Measurements from ENCODE around the gene GRID2.

The GRID2 gene

GRCh38 chr4:93084599-93085305 is 781.0 kb downstream of the GRID2 start:
- TF ChIP-seq ZFX (IDR thresholded peaks at IDR 0.05; ENCODE audit: borderline replicate concordance), result no peak
- H3K27ac ChIP-seq, result no peak overlapping the region

DNA sequence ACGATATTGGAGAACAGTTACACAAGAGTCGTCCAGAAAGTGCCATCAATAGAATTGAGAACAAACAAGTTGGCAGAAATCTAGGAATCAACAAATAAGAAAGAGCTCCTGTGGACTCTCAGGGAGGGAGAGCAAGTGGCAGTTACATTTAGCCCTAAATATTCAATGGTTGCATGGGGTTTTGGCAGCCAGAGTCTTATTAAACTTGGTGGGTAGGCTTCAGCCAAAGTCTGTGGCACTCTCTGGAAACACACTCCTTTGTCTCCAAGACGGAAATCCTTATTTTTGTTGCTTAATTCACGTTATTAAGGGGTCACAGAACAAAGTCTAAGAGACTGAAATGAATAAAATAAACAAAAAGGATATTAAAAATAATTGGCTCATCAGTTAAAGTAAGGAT is 782.6 kb downstream of the GRID2 start:
- TF ChIP-seq CTCF (IDR thresholded peaks at IDR 0.05) (no peak), ZFX (IDR thresholded peaks at IDR 0.05; ENCODE audit: borderline replicate concordance) (no peak)
- no peak overlapping the region for H3K27ac ChIP-seq

- no peak for TF ChIP-seq CTCF (IDR thresholded peaks at IDR 0.05)
- TF ChIP-seq ZFX (IDR thresholded peaks at IDR 0.05; ENCODE audit: borderline replicate concordance), result no peak
- H3K27ac ChIP-seq, result no peak overlapping the region
These were observed 789.0 kb downstream of the GRID2 start for GRCh38 chr4:93092765-93093164.

- TF ChIP-seq ZFX (IDR thresholded peaks at IDR 0.05; ENCODE audit: borderline replicate concordance) (no peak), CTCF (IDR thresholded peaks at IDR 0.05) (no peak)
- no peak overlapping the region for H3K27ac ChIP-seq
These were observed 799.3 kb downstream of the GRID2 start for GRCh38 chr4:93103042-93103441.

GRCh38 chr4:93116624-93117023 is 812.9 kb downstream of the GRID2 start:
- TF ChIP-seq ZFX (IDR thresholded peaks at IDR 0.05; ENCODE audit: borderline replicate concordance) (no peak), CTCF (IDR thresholded peaks at IDR 0.05) (no peak)
- no peak overlapping the region for H3K27ac ChIP-seq

GRCh38 chr4:93127489-93127888 is 823.7 kb downstream of the GRID2 start:
- TF ChIP-seq CTCF (IDR thresholded peaks at IDR 0.05) (no peak), ZFX (IDR thresholded peaks at IDR 0.05; ENCODE audit: borderline replicate concordance) (no peak)
- no peak overlapping the region for H3K27ac ChIP-seq

DNA sequence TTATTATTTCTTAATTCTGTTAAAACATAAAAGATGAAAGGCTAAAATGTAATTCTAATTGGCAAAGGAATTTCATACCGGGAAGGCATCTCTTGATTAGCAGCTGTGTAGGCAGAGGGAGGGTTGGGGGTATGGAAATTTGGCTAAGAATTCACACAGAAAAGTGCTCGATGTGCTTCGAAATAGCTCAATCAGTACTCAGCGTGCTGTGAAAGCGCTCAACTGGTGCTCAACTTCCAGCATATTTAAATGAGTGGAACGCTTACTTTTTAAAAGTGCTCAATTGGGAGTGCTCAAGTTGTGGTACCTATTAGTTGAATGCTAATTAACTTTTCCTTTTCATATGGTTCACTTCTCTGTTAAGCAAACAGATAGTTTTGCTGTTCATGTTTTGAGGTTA is 828.9 kb downstream of the GRID2 start:
- H3K27ac ChIP-seq, result no peak overlapping the region
- no peak for TF ChIP-seq CTCF (IDR thresholded peaks at IDR 0.05)
- no peak for TF ChIP-seq ZFX (IDR thresholded peaks at IDR 0.05; ENCODE audit: borderline replicate concordance)

GRCh38 chr4:93139118-93139517 is 835.4 kb downstream of the GRID2 start:
- no peak overlapping the region for H3K27ac ChIP-seq
- TF ChIP-seq ZFX (IDR thresholded peaks at IDR 0.05; ENCODE audit: borderline replicate concordance) (no peak), CTCF (IDR thresholded peaks at IDR 0.05) (no peak)
